ENCODE results near the gene GPC3.

The GPC3 gene

GRCh38 chrX:134013524-134013923, 28.1 kb upstream of the GPC3 start:
- TF ChIP-seq Cebpa-rat (IDR thresholded peaks at IDR 0.05), result no peak
- Histone ChIP-seq H3K4me2 (no peak overlapping the region), H3K27ac (no peak overlapping the region), H3K4me1 (no peaks in the 10 kb centered on the region), H3K9ac (no peak overlapping the region), H4K20me1 (no peaks in the 10 kb centered on the region), H3K4me3 (no peak overlapping the region), H3K36me3 (no peaks in the 10 kb centered on the region), H3K27me3 (peaks cover 73% of the 10 kb centered on the region), H3K9me3 (no peaks in the 10 kb centered on the region)

- Histone ChIP-seq H3K27me3 (peaks cover 71% of the 10 kb centered on the region), H3K27ac (no peak overlapping the region), H3K36me3 (no peaks in the 10 kb centered on the region), H3K4me3 (no peak overlapping the region), H3K4me2 (no peak overlapping the region), H3K9ac (no peak overlapping the region), H4K20me1 (no peaks in the 10 kb centered on the region), H3K4me1 (no peaks in the 10 kb centered on the region), H3K9me3 (no peaks in the 10 kb centered on the region)
- TF ChIP-seq Cebpa-rat (IDR thresholded peaks at IDR 0.05), result no peak
Observed at GRCh38 chrX:134013092-134013497, 27.7 kb upstream of the GPC3 start.

- Histone ChIP-seq H3K4me3 (no peak overlapping the region), H3K27me3 (peaks cover 68% of the 10 kb centered on the region), H3K4me1 (no peaks in the 10 kb centered on the region), H3K36me3 (no peaks in the 10 kb centered on the region), H3K4me2 (no peak overlapping the region), H3K9me3 (no peaks in the 10 kb centered on the region), H3K27ac (no peak overlapping the region), H4K20me1 (no peaks in the 10 kb centered on the region; the same call in 1 of the 2 replicates), H3K9ac (no peak overlapping the region)
- TF ChIP-seq Cebpa-rat (IDR thresholded peaks at IDR 0.05), result no peak
Observed at GRCh38 chrX:134010690-134011089, 25.3 kb upstream of the GPC3 start.

- no peak for TF ChIP-seq Cebpa-rat (IDR thresholded peaks at IDR 0.05)
- H3K9me3 ChIP-seq, result no peaks in the 10 kb centered on the region
- peaks cover 71% of the 10 kb centered on the region for H3K27me3 ChIP-seq
- H3K4me2 ChIP-seq, result no peak overlapping the region
- H4K20me1 ChIP-seq, result no peaks in the 10 kb centered on the region; the same call in 1 of the 2 replicates
- H3K27ac ChIP-seq, result no peak overlapping the region
- no peaks in the 10 kb centered on the region for H3K36me3 ChIP-seq
- H3K4me1 ChIP-seq, result no peaks in the 10 kb centered on the region
- no peak overlapping the region for H3K9ac ChIP-seq
- no peak overlapping the region for H3K4me3 ChIP-seq
Observed at GRCh38 chrX:134007716-134008115, 22.3 kb upstream of the GPC3 start.

GRCh38 chrX:134006484-134007161, 21.2 kb upstream of the GPC3 start:
- no peak overlapping the region for H3K9ac ChIP-seq
- H3K9me3 ChIP-seq, result no peaks in the 10 kb centered on the region
- no peak overlapping the region for H3K4me3 ChIP-seq
- no peaks in the 10 kb centered on the region for H3K36me3 ChIP-seq
- H4K20me1 ChIP-seq, result no peaks in the 10 kb centered on the region; the same call in 1 of the 2 replicates
- no peaks in the 10 kb centered on the region for H3K4me1 ChIP-seq
- TF ChIP-seq Cebpa-rat (IDR thresholded peaks at IDR 0.05), result no peak
- peaks cover 73% of the 10 kb centered on the region for H3K27me3 ChIP-seq
- H3K4me2 ChIP-seq, result no peak overlapping the region
- H3K27ac ChIP-seq, result no peak overlapping the region

- TF ChIP-seq Cebpa-rat (IDR thresholded peaks at IDR 0.05), result no peak
- peaks cover 75% of the 10 kb centered on the region for H3K27me3 ChIP-seq
- no peak overlapping the region for H3K27ac ChIP-seq
- H3K4me2 ChIP-seq, result no peak overlapping the region
- no peak overlapping the region for H3K4me3 ChIP-seq
- H3K4me1 ChIP-seq, result peaks cover 12% of the 10 kb centered on the region
- no peaks in the 10 kb centered on the region for H3K36me3 ChIP-seq
- H3K9ac ChIP-seq, result no peak overlapping the region
- H3K9me3 ChIP-seq, result no peaks in the 10 kb centered on the region
- H4K20me1 ChIP-seq, result no peaks in the 10 kb centered on the region; the same call in 1 of the 2 replicates
Observed at GRCh38 chrX:134004084-134004483, 18.7 kb upstream of the GPC3 start.

GRCh38 chrX:134002921-134003615, 17.7 kb upstream of the GPC3 start:
- H4K20me1 ChIP-seq, result no peaks in the 10 kb centered on the region; the same call in 1 of the 2 replicates
- H3K27ac ChIP-seq, result no peak overlapping the region
- H3K9me3 ChIP-seq, result no peaks in the 10 kb centered on the region
- no peak for TF ChIP-seq Cebpa-rat (IDR thresholded peaks at IDR 0.05)
- no peaks in the 10 kb centered on the region for H3K36me3 ChIP-seq
- no peak overlapping the region for H3K9ac ChIP-seq
- H3K4me1 ChIP-seq, result peaks cover 19% of the 10 kb centered on the region
- no peak overlapping the region for H3K4me3 ChIP-seq
- H3K27me3 ChIP-seq, result peaks cover 80% of the 10 kb centered on the region
- no peak overlapping the region for H3K4me2 ChIP-seq

GRCh38 chrX:134000260-134001245, 15.2 kb upstream of the GPC3 start:
- Histone ChIP-seq H3K27me3 (peaks cover 90% of the 10 kb centered on the region), H4K20me1 (peaks cover 7% of the 10 kb centered on the region; the same call in 1 of the 2 replicates), H3K27ac (no peak overlapping the region), H3K4me1 (peaks cover 19% of the 10 kb centered on the region), H3K9me3 (no peaks in the 10 kb centered on the region), H3K4me3 (no peak overlapping the region), H3K4me2 (peak overlapping the region; percentile 56; the same call in 1 of the 2 replicates), H3K9ac (no peak overlapping the region), H3K36me3 (no peaks in the 10 kb centered on the region)
- no peak for TF ChIP-seq Cebpa-rat (IDR thresholded peaks at IDR 0.05)

- H3K4me1 ChIP-seq, result peaks cover 19% of the 10 kb centered on the region
- no peak overlapping the region for H3K4me3 ChIP-seq
- no peak overlapping the region; the same call in 1 of the 2 replicates for H3K27ac ChIP-seq
Observed at GRCh38 chrX:133999031-133999705, 13.8 kb upstream of the GPC3 start.

More at GRCh38 chrX:133999031-133999705, 13.8 kb upstream of the GPC3 start:
- Histone ChIP-seq H3K36me3 (no peaks in the 10 kb centered on the region), H3K9me3 (no peaks in the 10 kb centered on the region), H4K20me1 (peaks cover 7% of the 10 kb centered on the region; the same call in 1 of the 2 replicates), H3K9ac (no peak overlapping the region), H3K4me2 (peak overlapping the region; percentile 56), H3K27me3 (peaks cover 89% of the 10 kb centered on the region)
- no peak for TF ChIP-seq Cebpa-rat (IDR thresholded peaks at IDR 0.05)

All from BLaER1 (cell line).